ENCODE measurements around the gene EIPR1.

Gene EIPR1

GRCh38 chr2:3303583-3304406 lies 73.8 kb downstream of the EIPR1 start:
- peak; percentile 69 for DNase-seq (ENCODE audit: low read depth)

DNA sequence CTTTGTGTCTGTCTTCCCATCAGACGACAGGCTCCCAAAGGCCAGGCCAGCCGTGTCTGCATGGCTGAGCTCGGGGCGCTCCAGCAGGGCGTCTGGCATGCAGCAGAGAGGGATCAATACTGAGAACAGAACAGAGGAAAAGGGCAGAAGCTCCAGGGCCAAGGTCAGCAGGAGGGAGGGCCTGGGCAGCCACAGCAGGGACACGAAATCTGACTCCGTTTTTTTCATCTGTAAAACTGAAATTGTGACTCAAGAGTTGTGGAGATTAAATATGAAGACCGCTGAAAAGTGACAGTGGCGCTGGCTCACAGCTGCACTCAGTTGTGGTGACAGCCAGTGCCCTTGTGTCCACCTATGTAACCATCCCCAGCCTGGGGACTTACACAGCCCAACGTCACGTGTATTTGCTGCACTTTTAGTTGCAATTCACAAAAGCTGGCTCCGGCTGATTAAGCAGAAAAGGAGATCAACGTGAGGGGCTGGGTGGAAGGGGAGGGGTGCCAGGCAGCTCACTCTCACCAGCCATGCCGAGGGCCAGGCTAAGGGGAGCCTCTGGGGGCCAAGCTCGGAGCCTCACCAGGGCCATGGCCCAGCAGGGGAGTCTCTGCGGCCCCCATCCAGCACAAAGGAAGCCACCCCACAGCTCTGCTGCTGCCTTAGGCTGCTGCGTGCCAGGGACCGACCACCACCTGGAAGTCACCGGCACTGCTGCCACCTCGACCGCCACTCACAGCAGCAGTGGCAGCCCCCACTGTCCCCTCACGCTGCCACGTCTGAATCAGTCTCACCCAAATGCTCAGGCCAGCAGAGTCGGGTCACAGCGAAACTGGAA lies 74.7 kb downstream of the EIPR1 start:
- DNase-seq (ENCODE audit: low read depth), result no peak

- DNase-seq (ENCODE audit: low read depth), result no peak
Observed at GRCh38 chr2:3302421-3302750, 75.2 kb downstream of the EIPR1 start.

- DNase-seq (ENCODE audit: low read depth), result no peak
Observed at GRCh38 chr2:3301001-3301400, 76.6 kb downstream of the EIPR1 start.

- no peak for DNase-seq (ENCODE audit: low read depth)
Observed at GRCh38 chr2:3300224-3300995, 77.2 kb downstream of the EIPR1 start.

- DNase-seq (ENCODE audit: low read depth), result no peak
Observed at GRCh38 chr2:3299703-3300102, 77.9 kb downstream of the EIPR1 start.

- no peak for DNase-seq (ENCODE audit: low read depth)
Observed at GRCh38 chr2:3299130-3299529, 78.5 kb downstream of the EIPR1 start.

GRCh38 chr2:3298191-3298590 lies 79.4 kb downstream of the EIPR1 start:
- no peak for DNase-seq (ENCODE audit: low read depth)

- DNase-seq (ENCODE audit: low read depth), result no peak
Observed at GRCh38 chr2:3297523-3297922, 80.1 kb downstream of the EIPR1 start.

DNA sequence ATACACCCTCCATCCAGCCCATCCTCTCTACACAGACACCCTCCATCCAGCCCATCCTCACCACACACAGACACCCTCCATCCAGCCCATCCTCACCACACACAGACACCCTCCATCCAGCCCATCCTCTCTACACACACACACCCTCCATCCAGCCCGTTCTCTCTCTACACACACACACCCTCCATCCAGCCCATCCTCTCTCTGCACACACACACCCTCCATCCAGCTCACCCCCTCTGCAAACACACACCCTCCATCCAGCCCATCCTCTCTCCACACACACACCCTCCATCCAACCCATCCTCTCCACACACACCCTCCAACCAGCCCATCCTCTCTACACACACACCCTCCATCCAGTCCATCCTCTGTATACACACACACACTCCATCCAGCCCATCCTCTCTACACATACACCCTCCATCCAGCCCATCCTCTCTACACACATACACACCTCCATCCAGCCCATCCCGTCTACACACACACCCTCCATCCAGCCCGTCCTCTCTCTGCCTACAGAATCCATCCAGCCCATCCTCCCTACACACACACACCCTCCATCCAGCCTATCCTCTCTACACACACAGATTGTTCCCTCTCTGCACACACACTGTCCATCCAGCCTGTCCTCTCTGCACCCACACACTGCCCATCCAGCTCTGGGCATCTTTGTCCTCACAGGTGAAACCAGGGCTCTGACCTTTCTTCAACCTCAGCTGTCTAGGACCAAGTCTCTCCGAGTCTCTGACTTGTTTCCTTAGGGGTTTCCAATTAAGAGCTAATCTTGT lies 81.2 kb downstream of the EIPR1 start:
- no peak for DNase-seq (ENCODE audit: low read depth)

GRCh38 chr2:3294493-3294892 lies 83.1 kb downstream of the EIPR1 start:
- DNase-seq (ENCODE audit: low read depth), result no peak

GRCh38 chr2:3294069-3294468 lies 83.5 kb downstream of the EIPR1 start:
- DNase-seq (ENCODE audit: low read depth), result no peak

DNA sequence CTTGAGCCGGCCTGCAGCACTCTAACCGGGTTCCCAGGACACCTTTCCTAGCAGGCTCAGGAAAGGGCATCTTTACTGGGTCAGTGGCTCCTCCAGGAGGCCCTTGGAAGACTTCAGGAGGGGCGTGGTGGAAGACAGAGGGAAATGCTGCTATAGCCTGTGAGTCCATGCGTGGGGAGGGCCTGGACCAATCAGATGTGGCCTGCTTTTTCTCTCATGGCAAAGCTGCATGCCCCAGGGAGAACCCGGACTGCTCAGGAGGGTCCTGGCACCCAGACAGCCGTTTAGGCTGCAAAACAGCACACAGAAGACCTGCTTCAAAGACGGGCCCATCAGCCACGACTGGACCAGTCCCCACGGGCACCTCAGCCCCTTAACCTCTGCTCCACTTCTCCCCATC lies 84.4 kb downstream of the EIPR1 start:
- no peak for DNase-seq (ENCODE audit: low read depth)

DNA sequence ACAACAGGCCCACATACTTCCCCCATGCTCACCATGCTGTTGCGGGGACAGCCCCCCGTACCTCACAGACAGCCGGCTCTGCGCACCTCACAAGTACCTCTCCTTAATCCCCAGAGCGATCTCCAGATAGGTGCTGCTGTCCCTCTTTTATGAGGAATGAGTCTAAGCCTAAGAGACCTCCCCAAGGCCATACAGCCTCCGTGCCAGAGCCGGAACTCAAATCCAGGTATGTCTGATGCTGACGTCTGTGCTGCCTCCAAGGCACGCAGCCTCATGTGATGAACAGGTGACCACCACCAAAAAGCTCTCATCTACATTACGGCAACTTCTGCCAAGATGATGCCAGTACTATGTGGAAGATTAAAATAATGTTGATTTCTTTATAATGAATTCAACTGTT lies 85.2 kb downstream of the EIPR1 start:
- DNase-seq (ENCODE audit: low read depth), result no peak

DNA sequence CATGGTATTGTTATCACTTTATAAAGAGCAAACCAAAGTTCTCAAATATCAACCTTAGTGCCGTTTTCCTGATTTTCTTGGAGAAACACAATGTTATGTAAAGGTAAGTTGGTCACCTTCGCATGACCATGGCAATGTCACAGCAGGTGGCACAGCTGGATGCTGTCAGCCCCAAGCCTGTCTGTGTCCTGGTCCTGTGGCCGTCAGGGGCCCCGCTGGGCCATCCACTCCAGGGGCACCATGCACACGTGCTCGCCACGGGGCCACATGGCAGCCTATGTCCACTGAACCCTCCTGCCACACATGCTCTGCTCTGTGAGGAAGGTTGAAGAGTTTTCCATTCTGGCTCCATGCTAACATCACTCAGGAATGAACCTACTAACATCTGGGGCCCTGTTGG lies 85.9 kb downstream of the EIPR1 start:
- DNase-seq (ENCODE audit: low read depth), result no peak

- DNase-seq (ENCODE audit: low read depth), result no peak
Observed at GRCh38 chr2:3291113-3291512, 86.5 kb downstream of the EIPR1 start.

- no peak for DNase-seq (ENCODE audit: low read depth)
Observed at GRCh38 chr2:3290655-3291054, 87.0 kb downstream of the EIPR1 start.

- no peak for DNase-seq (ENCODE audit: low read depth)
Observed at GRCh38 chr2:3289971-3290370, 87.6 kb downstream of the EIPR1 start.

DNA sequence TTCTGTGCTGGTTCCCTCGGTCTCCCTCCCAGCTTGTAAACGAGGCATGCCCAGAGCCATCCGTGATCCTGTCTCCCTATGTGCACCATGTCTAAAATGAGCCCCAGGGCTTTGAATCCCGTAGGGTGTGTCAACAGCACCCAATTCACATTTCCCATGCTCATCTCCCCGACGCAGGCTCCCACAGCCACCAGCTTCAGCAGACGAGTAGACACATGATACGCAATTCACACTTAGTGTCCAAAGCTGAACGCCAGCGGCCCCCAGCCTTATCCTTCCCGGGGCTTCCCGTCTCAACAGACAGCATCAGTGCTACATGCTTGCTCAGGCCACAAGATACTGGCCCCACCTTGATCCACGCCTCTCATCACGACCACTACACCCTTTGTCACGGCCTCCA lies 88.1 kb downstream of the EIPR1 start:
- no peak for DNase-seq (ENCODE audit: low read depth)

DNA sequence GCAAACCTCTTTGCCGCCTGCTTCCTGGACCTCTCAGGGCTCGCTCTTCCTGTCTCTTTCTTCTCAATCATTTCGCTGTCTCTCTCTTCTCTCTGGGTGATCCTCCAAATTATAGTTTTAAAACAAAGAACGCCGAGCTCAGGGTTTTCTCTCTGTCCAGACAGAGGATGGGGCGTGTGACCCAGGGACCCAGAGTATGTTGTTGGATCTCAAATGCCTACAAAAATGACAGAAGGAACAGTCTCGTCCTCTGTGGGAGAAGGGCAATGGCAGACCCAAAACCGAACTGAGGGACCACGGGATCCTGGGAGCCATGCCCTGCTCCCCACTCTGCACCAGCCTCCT lies 88.5 kb downstream of the EIPR1 start:
- DNase-seq (ENCODE audit: low read depth), result no peak

- no peak for DNase-seq (ENCODE audit: low read depth)
Observed at GRCh38 chr2:3288470-3289170, 89.0 kb downstream of the EIPR1 start.
